ENCODE data around the gene GATA3.

The GATA3 gene

DNA sequence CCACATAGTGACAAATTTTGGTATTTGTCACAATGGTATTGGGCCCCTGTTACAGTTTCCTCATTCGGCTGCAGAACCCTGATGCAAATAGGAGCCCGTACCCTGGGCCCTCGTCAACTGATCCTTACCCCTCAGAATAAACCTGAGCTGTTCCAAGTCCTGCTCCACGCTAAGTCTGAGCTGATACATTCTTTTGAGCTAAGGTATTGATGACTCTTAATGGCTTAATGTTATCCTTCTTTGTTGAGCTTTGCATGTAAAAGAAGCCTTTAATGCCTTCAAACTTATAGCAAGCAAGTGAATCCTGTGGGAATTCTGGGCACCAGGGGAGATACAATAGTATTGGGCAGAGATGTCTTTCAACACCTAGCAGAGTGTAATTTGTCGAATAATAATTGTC lies 31.8 kb downstream of the GATA3 start:
- H3K4me1 ChIP-seq (ENCODE audit: insufficient read depth, low read length), result peaks cover 8% of the 10 kb centered on the region
- 58% methylated on average over 5 of the region's 5 CpGs for WGBS
- H3K4me3 ChIP-seq (ENCODE audit: low read length), result no peak overlapping the region
- no peaks in the 10 kb centered on the region for H3K27me3 ChIP-seq (ENCODE audit: insufficient read depth, low read length)
- no peaks in the 10 kb centered on the region for H3K36me3 ChIP-seq (ENCODE audit: insufficient read depth, low read length)
- H3K27ac ChIP-seq (ENCODE audit: low read depth, low read length), result no peak overlapping the region
- no peak overlapping the region for H3K9ac ChIP-seq (ENCODE audit: low read depth, low read length)
- H3K9me3 ChIP-seq (ENCODE audit: insufficient read depth, low read depth, low read length), result no peaks in the 10 kb centered on the region

DNA sequence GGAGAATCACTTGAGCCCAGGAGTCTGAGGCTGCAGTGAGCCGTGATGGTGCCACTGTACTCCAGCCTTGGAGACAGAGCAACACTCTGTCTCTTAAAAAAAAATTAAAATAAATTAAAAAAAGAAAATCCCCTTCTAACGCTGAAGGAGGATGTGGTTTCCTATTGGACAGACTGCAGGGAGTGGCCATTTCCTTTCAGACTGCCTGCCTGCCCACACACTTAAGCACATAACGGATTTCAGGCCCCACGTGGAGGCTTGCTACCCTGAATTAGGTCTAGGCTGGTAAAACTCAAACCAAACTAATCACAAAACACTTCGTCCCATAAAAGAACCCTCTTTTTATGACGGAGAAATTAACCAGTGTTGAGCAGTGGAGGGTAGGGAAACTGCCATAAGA lies 34.0 kb downstream of the GATA3 start:
- H3K4me1 ChIP-seq (ENCODE audit: insufficient read depth, low read length), result peaks cover 8% of the 10 kb centered on the region
- H3K9me3 ChIP-seq (ENCODE audit: insufficient read depth, low read depth, low read length), result no peaks in the 10 kb centered on the region
- 77% methylated on average over 5 of the region's 6 CpGs for WGBS
- H3K27ac ChIP-seq (ENCODE audit: low read depth, low read length), result no peak overlapping the region
- H3K9ac ChIP-seq (ENCODE audit: low read depth, low read length), result no peak overlapping the region
- H3K4me3 ChIP-seq (ENCODE audit: low read length), result no peak overlapping the region
- no peaks in the 10 kb centered on the region for H3K36me3 ChIP-seq (ENCODE audit: insufficient read depth, low read length)
- H3K27me3 ChIP-seq (ENCODE audit: insufficient read depth, low read length), result no peaks in the 10 kb centered on the region

DNA sequence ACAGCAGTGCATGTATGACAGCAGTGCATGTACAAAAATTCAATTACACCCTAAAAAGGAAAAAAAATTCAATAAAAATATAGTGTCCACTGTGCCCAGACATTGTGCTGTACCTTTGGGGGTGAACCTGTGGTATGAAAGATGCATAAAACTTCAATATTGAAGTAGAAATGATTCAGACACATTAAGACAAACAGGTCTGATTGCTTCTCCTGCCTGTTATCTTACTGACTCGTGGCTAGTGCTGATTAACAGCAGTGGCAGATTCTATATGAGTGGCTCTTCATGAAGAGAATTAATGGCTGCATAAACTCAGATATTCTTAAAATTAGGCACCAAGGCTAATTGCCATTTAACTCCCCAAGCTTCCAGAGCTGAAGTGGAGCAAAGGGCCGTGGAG lies 37.9 kb downstream of the GATA3 start:
- Histone ChIP-seq H3K27me3 (ENCODE audit: insufficient read depth, low read length) (no peaks in the 10 kb centered on the region), H3K4me3 (ENCODE audit: low read length) (no peak overlapping the region), H3K9ac (ENCODE audit: low read depth, low read length) (no peak overlapping the region), H3K27ac (ENCODE audit: low read depth, low read length) (no peak overlapping the region), H3K36me3 (ENCODE audit: insufficient read depth, low read length) (no peaks in the 10 kb centered on the region), H3K9me3 (ENCODE audit: insufficient read depth, low read depth, low read length) (no peaks in the 10 kb centered on the region), H3K4me1 (ENCODE audit: insufficient read depth, low read length) (no peaks in the 10 kb centered on the region)
- WGBS, result 81% methylated on average over 2 of the region's 2 CpGs

DNA sequence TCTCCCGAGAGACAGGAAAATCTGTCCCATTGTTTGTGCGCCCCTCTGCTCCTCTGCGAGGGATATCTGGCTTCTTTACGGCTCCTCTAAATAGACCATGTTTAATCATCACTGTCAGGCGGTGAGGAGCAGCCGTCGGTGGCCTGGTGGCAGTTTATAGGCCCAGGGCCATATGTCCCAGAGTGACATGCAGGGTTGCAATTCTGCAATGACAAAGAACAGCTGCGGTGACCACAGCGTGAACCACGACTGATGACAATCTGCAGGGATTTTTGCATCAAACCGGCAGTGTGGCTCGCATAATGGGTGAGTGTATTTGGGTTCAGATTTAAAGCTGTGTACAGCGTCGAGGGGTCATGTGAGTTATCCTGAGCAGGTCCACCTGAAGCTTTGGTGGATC lies 41.5 kb downstream of the GATA3 start:
- 92% methylated on average over 14 of the region's 14 CpGs for WGBS
- H3K9ac ChIP-seq (ENCODE audit: low read depth, low read length), result no peak overlapping the region
- no peaks in the 10 kb centered on the region for H3K27me3 ChIP-seq (ENCODE audit: insufficient read depth, low read length)
- H3K9me3 ChIP-seq (ENCODE audit: insufficient read depth, low read depth, low read length), result no peaks in the 10 kb centered on the region
- H3K36me3 ChIP-seq (ENCODE audit: insufficient read depth, low read length), result no peaks in the 10 kb centered on the region
- H3K27ac ChIP-seq (ENCODE audit: low read depth, low read length), result no peak overlapping the region
- H3K4me3 ChIP-seq (ENCODE audit: low read length), result no peak overlapping the region
- no peaks in the 10 kb centered on the region for H3K4me1 ChIP-seq (ENCODE audit: insufficient read depth, low read length)

GRCh38 chr10:8096931-8097330 lies 42.4 kb downstream of the GATA3 start:
- H3K9me3 ChIP-seq (ENCODE audit: insufficient read depth, low read depth, low read length), result no peaks in the 10 kb centered on the region
- H3K36me3 ChIP-seq (ENCODE audit: insufficient read depth, low read length), result no peaks in the 10 kb centered on the region
- 97% methylated on average over 4 of the region's 5 CpGs for WGBS
- H3K9ac ChIP-seq (ENCODE audit: low read depth, low read length), result no peak overlapping the region
- H3K27me3 ChIP-seq (ENCODE audit: insufficient read depth, low read length), result no peaks in the 10 kb centered on the region
- H3K4me3 ChIP-seq (ENCODE audit: low read length), result no peak overlapping the region
- H3K4me1 ChIP-seq (ENCODE audit: insufficient read depth, low read length), result no peaks in the 10 kb centered on the region
- no peak overlapping the region for H3K27ac ChIP-seq (ENCODE audit: low read depth, low read length)

DNA sequence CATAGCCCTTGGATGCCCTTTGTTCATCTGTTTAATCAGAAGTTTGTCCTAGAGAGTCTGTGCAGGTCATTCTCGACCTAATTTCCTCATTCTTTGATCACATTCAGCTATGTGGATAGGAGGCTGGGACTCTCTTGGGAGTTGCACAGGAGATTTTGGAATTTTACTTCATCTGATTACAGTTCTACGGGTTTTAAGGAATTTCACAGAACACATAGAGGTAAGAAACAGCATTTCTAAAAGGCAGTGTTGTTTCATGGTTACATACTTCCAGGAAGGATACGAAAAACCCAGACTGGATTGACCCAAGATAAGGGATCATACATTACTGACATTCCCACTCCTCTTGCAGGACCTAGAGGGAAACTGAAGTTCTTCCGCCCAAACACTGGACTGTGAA lies 45.9 kb downstream of the GATA3 start:
- Histone ChIP-seq H3K9ac (ENCODE audit: low read depth, low read length) (no peak overlapping the region), H3K27ac (ENCODE audit: low read depth, low read length) (no peak overlapping the region), H3K9me3 (ENCODE audit: insufficient read depth, low read depth, low read length) (no peaks in the 10 kb centered on the region), H3K27me3 (ENCODE audit: insufficient read depth, low read length) (peaks cover 7% of the 10 kb centered on the region), H3K4me1 (ENCODE audit: insufficient read depth, low read length) (peaks cover 8% of the 10 kb centered on the region), H3K36me3 (ENCODE audit: insufficient read depth, low read length) (no peaks in the 10 kb centered on the region), H3K4me3 (ENCODE audit: low read length) (no peak overlapping the region)
- WGBS, result 82% methylated on average over 3 of the region's 4 CpGs

GRCh38 chr10:8102708-8103401 lies 48.4 kb downstream of the GATA3 start:
- no peak overlapping the region for H3K27ac ChIP-seq (ENCODE audit: low read depth, low read length)
- WGBS, result 21% methylated on average over 13 of the region's 13 CpGs
- no peaks in the 10 kb centered on the region for H3K36me3 ChIP-seq (ENCODE audit: insufficient read depth, low read length)
- no peaks in the 10 kb centered on the region for H3K9me3 ChIP-seq (ENCODE audit: insufficient read depth, low read depth, low read length)
- peaks cover 8% of the 10 kb centered on the region for H3K4me1 ChIP-seq (ENCODE audit: insufficient read depth, low read length)
- peaks cover 7% of the 10 kb centered on the region for H3K27me3 ChIP-seq (ENCODE audit: insufficient read depth, low read length)
- H3K9ac ChIP-seq (ENCODE audit: low read depth, low read length), result no peak overlapping the region
- H3K4me3 ChIP-seq (ENCODE audit: low read length), result no peak overlapping the region

DNA sequence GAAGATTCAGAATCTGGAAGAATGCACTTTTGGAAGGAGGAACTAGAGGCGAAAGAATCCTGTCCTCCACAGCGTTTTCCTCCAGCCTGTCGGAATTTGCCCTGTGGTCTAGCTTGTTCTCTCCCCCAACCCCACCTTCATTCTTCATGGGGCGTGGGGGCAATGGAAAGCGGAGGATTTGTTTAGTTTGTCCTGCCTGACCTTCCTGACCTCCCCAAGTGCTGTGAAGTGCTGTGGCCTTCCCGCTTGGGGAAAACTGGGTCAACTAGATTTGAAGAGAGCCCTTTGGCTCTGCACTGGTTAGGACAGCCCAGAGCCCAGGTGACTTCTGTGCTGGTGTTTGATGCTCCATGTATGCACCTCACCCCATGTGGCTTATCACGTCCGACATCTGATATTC lies 49.1 kb downstream of the GATA3 start:
- Histone ChIP-seq H3K4me1 (ENCODE audit: insufficient read depth, low read length) (peaks cover 8% of the 10 kb centered on the region), H3K4me3 (ENCODE audit: low read length) (no peak overlapping the region), H3K27me3 (ENCODE audit: insufficient read depth, low read length) (peaks cover 7% of the 10 kb centered on the region), H3K27ac (ENCODE audit: low read depth, low read length) (no peak overlapping the region), H3K36me3 (ENCODE audit: insufficient read depth, low read length) (no peaks in the 10 kb centered on the region), H3K9me3 (ENCODE audit: insufficient read depth, low read depth, low read length) (no peaks in the 10 kb centered on the region), H3K9ac (ENCODE audit: low read depth, low read length) (no peak overlapping the region)
- WGBS, result 48% methylated on average over 8 of the region's 8 CpGs

- Histone ChIP-seq H3K27ac (ENCODE audit: low read depth, low read length) (no peak overlapping the region), H3K36me3 (ENCODE audit: insufficient read depth, low read length) (no peaks in the 10 kb centered on the region), H3K4me1 (ENCODE audit: insufficient read depth, low read length) (peaks cover 8% of the 10 kb centered on the region), H3K27me3 (ENCODE audit: insufficient read depth, low read length) (peaks cover 7% of the 10 kb centered on the region), H3K9me3 (ENCODE audit: insufficient read depth, low read depth, low read length) (no peaks in the 10 kb centered on the region), H3K4me3 (ENCODE audit: low read length) (no peak overlapping the region), H3K9ac (ENCODE audit: low read depth, low read length) (no peak overlapping the region)
- 95% methylated on average over 1 of the region's 3 CpGs for WGBS
Observed at GRCh38 chr10:8104005-8104404, 49.5 kb downstream of the GATA3 start.

GRCh38 chr10:8104721-8105120 lies 50.2 kb downstream of the GATA3 start:
- H3K36me3 ChIP-seq (ENCODE audit: insufficient read depth, low read length), result no peaks in the 10 kb centered on the region
- peaks cover 8% of the 10 kb centered on the region for H3K4me1 ChIP-seq (ENCODE audit: insufficient read depth, low read length)
- 71% methylated on average over 7 of the region's 7 CpGs for WGBS
- no peak overlapping the region for H3K4me3 ChIP-seq (ENCODE audit: low read length)
- H3K9ac ChIP-seq (ENCODE audit: low read depth, low read length), result no peak overlapping the region
- no peaks in the 10 kb centered on the region for H3K9me3 ChIP-seq (ENCODE audit: insufficient read depth, low read depth, low read length)
- no peak overlapping the region for H3K27ac ChIP-seq (ENCODE audit: low read depth, low read length)
- H3K27me3 ChIP-seq (ENCODE audit: insufficient read depth, low read length), result peaks cover 7% of the 10 kb centered on the region

DNA sequence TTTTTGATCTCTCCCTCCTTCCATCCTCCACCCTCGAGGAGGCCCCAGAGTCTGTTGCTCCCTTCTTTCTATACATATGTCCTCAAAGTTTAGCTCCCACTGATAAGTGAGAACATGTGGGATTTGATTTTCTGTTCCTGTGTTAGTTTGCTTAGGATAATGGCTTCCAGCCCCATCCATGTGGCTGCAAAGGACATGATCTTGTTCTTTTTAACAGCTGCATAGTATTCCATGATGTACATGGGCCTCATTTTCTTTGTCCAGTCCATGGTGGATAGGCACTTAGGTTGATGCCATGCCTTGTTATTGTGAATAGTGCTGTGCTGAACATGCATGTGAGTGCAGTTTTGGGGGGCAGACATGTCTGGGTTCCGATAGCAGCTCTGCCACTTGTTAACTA lies 51.4 kb downstream of the GATA3 start:
- Histone ChIP-seq H3K36me3 (ENCODE audit: insufficient read depth, low read length) (no peaks in the 10 kb centered on the region), H3K27ac (ENCODE audit: low read depth, low read length) (no peak overlapping the region), H3K27me3 (ENCODE audit: insufficient read depth, low read length) (peaks cover 7% of the 10 kb centered on the region), H3K4me3 (ENCODE audit: low read length) (no peak overlapping the region), H3K4me1 (ENCODE audit: insufficient read depth, low read length) (peaks cover 8% of the 10 kb centered on the region), H3K9ac (ENCODE audit: low read depth, low read length) (no peak overlapping the region), H3K9me3 (ENCODE audit: insufficient read depth, low read depth, low read length) (no peaks in the 10 kb centered on the region)
- WGBS, result 88% methylated on average over 2 of the region's 2 CpGs
